GM21529 (cell line): ENCODE results near the gene SLC34A1.
"Not testable (repeated sequence)": the region's sequence is repeated elsewhere in the genome, so short reads cannot be mapped to it uniquely, and the experiment has no call there.

ENCODE experiments used
- ATAC-seq: cut with Tn5 transposase; IDR thresholded peaks from one replicate; pipeline ENCODE4 v1.9.1; 2021; ENCODE audit not compliant: unreplicated experiment

Gene SLC34A1

DNA sequence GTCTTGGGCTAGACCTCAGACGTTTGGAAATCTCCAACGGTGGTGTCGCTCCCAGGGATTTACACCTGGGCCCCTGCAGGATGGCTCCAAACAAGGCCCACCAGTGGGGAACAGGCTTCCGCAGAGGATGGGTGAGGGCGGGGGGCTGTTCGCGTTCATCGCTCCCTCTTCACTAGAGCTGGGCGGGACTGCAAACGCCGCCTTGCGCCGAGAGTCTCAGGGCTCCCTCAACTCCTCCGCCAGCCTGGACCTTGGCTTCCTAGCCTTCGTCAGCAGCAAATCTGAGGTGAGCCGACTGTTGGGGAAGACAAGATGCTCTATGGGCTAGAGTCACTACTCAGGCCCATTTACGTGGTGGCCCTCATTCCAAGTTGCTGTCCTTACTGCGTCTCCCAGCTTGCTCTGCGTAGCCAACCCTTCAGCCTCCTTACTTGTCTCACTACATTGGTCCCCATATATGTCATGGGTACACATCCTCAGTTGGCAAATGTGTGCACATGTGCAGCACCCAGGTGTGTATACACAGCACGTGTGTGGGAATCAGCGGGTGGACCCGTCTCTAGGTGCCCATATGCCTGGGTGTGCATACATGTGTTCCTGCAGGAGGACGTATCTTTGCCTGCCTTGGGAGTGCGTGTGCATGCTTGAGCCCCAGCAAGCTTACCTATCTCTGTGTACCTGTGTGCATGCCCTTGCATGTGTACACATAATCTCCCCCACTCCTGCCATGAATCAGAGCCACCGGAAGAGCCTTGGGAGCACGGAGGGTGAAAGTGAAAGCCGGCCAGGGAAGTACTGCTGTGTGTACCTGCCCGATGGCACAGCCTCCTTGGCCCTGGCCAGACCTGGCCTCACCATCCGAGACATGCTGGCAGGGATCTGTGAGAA is 16.0 kb upstream of the SLC34A1 start:
- ATAC-seq: no peak

- no peak for ATAC-seq
These were observed 15.2 kb upstream of the SLC34A1 start for GRCh38 chr5:177368869-177369644.

DNA sequence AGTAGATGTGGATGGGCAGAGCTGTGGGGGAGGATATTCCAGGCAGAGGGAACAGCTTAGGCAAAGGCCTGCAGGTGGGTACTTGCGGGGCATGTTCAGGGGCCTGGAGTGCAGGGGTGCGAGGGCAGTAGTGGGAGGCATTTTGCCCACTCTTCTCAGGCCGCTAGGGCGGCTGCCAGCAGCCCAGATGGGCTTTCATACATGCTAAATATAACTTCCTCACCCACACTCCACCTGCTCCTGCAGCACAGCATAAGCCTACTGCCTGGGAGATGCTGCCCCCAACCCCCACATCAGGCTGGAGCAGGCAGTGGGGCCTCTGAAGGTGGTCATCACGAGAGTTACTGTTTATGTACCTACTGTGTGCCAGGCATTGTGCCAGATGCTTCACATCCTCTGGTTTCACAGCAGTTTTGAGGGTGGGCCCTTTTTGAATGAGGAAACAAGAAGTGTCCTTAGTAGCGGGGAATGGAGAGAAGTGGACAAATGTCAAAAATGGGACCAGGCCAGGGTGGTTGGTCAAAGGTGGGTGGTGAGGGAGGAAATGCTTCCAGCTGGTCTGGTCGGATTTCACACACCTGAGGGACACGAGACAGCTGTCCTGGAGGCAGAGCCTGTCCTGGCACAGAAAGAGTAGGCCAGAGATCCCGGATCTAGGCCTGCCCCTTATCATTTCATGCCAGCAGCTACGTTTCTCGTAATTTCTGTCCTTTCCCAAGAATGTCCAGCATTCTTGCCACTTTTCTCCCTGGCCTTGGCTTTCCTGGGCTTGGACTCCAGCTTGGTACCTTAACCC is 14.4 kb upstream of the SLC34A1 start:
- no peak for ATAC-seq

DNA sequence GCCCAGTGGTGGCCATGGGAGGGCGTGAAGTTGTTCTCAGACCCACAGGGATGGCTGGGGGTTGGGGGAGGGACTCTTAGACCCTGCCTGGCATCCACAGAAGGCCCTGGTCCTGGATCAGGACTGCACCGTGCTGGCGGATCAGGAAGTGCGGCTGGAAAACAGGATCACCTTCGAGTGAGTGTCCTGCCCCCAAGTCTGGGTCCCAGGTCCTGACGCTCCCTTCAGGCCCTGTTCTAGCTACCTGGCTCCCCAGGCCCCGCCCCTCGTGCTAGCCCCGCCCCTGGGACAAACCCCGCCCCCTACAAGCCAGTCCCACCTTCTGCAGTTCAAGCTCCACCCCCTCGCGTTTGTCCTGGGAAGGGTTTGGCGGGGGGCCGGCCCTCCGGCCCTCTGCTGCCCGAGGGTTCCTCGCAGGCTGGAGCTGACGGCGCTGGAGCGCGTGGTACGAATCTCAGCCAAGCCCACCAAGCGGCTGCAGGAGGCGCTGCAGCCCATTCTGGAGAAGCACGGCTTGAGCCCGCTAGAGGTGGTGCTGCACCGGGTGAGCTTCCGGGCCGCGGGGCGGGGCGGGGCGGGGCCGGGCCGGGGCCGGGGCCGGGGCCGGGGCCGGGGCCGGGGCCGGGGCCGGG is 13.6 kb upstream of the SLC34A1 start:
- peak; percentile 65 for ATAC-seq

GRCh38 chr5:177371120-177372033 is 12.9 kb upstream of the SLC34A1 start:
- no peak for ATAC-seq

GRCh38 chr5:177372034-177372896 is 12.0 kb upstream of the SLC34A1 start:
- ATAC-seq: no peak

DNA sequence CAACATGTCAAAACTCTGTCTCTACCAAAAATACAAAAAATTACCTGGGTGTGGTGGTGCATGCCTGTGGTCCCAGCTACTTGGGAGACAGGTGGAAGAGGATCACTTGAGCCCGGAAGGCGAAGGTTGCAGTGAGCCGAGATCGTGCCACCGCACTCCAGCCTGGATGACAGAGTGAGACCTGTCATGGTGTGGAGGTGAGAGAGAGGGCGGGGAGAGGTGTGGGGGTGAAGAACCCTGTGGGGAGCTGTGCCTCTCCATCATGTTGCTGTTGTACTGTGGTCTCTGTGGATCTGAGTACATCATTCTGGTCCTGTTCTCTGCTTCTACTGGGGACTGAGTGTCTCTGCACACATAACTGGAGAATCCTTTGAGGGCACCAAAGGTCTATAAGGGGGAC is 11.3 kb upstream of the SLC34A1 start:
- no peak for ATAC-seq

- no peak for ATAC-seq
These were observed 10.4 kb upstream of the SLC34A1 start for GRCh38 chr5:177373806-177374205.

DNA sequence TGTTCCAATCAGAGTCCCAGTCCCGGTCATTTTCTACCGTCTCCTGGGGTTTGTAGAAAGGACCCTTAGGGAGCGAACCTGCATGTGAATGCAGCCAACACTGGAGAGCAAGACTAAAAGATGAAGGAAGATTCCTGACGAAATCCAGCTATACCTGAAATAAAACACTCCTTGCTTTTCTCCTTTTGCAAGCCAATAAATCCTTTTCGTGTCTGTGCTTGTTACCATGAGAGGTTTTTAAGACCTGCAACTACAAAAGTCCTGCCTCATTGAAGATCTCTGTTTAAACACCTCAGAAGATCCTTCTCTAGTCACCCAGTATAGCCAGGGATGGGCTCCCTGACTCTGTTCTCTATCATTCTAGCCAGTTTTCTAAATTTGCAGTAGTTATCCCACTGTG is 10.0 kb upstream of the SLC34A1 start:
- no peak for ATAC-seq

DNA sequence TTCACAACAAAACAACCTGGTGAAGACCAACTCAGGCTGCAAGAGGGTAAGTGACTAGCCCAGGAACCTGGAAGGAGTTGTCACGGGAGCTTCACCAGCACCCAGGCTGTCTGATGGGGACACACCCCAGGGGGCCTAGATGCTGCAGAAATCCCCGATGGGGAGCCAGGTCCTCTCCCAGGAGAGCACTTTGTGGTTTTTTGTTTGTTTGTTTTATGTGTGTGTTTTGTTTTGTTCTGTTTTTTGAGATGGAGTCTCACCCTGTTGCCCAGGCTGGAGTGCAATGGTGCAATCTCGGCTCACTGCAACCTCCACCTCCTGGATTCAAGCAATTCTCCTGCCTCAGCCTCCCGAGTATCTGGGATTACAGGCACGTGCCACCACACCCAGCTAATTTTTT is 8.7 kb upstream of the SLC34A1 start:
- ATAC-seq: not testable (repeated sequence)

GRCh38 chr5:177376107-177376506 is 8.1 kb upstream of the SLC34A1 start:
- ATAC-seq: no peak

GRCh38 chr5:177377851-177378776 is 6.1 kb upstream of the SLC34A1 start:
- ATAC-seq: no peak

DNA sequence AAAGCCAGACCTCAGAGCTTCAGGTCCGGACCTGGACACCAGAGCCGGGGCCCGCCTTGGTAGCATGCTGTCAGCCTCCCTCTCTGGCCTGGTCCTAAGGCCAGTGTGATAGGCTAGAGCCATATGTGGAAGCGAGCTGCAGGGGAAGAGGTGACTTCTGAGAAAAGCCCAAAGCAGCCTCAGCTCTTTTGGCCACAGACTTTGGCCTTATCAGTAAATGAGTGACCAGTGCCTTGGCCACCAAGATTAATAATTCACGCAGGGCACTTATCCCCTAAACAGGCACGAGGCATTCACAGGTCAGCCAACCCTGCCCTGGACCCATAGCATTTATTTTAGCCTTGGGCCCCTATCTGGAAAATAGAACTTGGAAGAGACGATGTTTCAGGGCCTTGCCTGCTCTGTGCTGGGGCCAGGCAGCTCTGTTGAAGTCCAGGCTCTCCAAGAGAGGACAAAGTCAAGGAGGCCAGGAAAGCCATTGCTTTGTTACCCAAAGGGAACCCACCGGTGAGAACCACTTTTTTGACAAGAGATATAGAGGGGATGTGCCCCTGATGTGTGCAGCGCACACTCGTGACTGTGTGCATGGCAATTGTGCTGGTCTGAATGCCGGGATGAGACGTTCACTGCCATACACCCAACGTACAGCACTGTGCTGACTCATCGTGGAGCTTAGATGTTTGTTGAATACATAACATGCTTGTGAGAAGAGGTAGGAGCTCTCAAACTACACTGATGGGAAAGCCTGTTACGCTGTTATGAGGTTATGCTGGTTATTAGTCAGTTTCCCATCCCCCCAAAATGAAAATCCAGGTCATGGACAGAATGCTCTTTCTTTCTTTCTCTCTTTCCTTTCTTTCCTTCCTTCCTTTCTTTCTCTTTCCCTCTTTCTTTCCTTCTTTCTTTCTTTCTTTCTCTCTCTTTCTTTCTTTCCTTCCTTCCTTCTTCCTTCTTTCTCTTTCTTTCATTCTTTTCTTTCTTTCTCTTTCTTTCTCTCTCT is 5.0 kb upstream of the SLC34A1 start:
- no peak for ATAC-seq

GRCh38 chr5:177380805-177381126 is 3.5 kb upstream of the SLC34A1 start:
- no peak for ATAC-seq

DNA sequence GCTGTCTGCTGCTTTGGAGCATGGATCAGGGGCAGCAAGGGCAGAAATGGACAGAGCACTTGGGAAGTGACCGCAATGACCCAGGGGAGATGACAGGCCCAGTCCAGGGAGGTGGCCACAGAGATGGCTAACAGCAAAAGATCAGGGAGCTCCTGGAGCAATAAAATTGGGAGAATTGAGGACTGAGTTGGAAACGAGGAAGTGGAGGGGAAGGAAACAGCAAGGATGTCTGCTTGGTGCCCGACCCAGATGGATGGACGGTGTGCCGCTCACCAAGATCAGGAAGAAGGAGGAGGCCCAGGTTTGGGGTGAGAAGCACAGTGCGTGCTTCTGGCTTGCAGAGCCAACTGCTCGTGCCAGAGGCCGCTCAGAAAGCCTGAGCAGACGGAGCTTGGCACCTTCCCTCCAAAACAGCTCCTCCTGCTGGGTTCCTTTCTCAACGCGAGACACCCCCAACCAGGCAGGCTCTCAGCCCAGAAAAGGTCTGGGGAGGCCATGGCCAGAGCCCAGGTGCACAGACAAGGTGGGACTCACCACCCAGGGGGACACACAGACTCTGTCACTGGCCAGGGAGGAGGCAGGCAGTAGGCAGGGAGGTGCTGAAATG is 1.7 kb upstream of the SLC34A1 start:
- no peak for ATAC-seq

DNA sequence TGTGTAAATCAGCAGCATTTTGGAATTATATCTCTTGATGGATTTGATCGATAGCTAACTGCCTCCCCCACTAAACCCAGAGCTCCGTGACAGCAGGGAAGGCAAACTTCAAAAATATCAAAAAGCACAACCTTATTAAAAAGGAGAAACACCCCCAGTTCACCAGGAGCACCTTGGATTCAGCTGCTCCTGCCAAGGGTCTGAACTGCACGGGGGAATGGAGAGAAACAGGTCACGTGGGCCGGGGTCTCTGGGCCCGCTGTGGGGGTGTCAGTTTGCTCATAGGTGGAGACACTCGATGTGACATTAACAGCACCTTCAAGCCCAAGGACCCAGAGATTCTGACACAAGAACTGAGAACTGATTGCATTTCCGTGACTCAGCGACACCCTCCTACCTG is 1.1 kb upstream of the SLC34A1 start:
- no peak for ATAC-seq
